ENCODE data around the gene IQGAP1. TPM values are rescaled to one million over a fixed set of nuclear protein-coding genes. Genes with fewer than 3 reads are reported as not detected.

Gene IQGAP1
- polyA plus RNA-seq, 4 donors, result 54.3 to 91.2 (median 69.8) TPM

DNA sequence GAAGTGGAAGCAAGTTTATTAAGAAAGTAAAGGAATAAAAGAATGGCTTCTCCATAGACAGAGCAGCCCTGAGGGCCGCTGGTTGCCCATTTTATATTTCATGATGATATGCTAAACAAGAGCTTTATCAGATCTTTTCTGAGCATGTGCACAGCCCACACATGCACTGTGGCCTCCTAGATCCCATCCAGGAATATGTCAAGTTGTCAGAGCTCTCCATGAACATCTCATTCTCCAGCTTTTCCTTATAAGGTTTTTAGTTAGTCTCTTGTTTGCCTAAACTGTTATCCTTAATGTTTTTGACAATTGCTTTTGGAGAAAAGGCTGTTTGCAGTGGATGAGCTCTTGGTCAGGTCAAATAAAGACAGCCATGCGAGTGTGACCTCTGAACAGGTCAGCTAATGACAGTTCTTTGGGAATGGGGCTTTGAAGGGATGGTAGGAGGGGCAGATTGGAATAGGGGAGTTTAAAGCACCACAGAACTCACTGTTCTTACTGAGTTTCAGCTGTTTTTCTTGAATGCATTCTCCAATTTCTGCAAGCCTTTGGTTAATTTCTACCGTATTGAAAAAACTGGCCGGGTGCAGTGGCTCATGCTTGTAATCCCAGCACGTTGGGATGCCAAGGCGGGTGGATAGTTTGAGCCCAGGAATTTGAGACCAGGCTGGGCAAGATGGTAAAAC lies 72.2 kb downstream of the IQGAP1 start:
- DNase-seq (no peak), FAIRE-seq (no peak)
- no peak overlapping the region for H3K4me3 ChIP-seq (ENCODE audit: low read depth in 1 of 3, low read length in 3 of 3)
- no peak overlapping the region for H3K27ac ChIP-seq (ENCODE audit: low read depth in 1 of 3, low read length in 2 of 3)
- no peaks in the 10 kb centered on the region for H3K9me3 ChIP-seq (ENCODE audit: control insufficient read depth in 2 of 2, insufficient read depth in 1 of 2, low read depth in 1 of 2, low read length in 1 of 2)
- H3K36me3 ChIP-seq (ENCODE audit: control insufficient read depth in 3 of 3, insufficient read depth in 2 of 3, low read depth in 1 of 3, low read length in 3 of 3), result peaks cover 8 to 24% (median 18%) of the 10 kb centered on the region in 3 donors
- peaks cover 0 to 6% (median 0%) of the 10 kb centered on the region in 3 donors for H3K4me1 ChIP-seq (ENCODE audit: control insufficient read depth in 3 of 3, insufficient read depth in 2 of 3, low read depth in 1 of 3, low read length in 2 of 3)
- no peaks in the 10 kb centered on the region for H3K27me3 ChIP-seq (ENCODE audit: control insufficient read depth in 3 of 3, insufficient read depth in 3 of 3, low read length in 3 of 3)
- 94 to 95% (median 94%) methylated on average over 6 of the region's 6 CpGs for WGBS, 3 donors

DNA sequence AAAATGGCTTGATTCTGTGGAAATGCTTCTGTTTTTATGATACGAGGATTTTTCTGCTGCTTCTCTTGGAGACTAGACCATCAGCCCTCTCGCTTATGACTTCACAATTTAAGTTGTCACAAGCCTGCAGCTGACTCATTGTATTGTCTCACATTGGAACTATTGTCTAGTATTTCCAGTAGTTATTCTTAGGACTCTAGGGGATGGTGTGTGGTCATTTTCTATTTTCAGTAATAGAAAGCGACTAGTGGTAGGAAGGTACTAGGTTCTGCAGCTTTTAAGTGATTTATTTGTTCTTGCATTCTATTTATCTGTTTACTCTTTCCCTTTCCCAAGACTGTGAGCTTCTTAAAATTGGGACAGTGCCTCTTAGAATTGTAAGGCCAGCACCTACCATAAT lies 75.3 kb downstream of the IQGAP1 start:
- H3K36me3 ChIP-seq (ENCODE audit: control insufficient read depth in 3 of 3, insufficient read depth in 2 of 3, low read depth in 1 of 3, low read length in 3 of 3), result peaks cover 9 to 21% (median 20%) of the 10 kb centered on the region in 3 donors
- peaks cover 0 to 6% (median 0%) of the 10 kb centered on the region in 3 donors for H3K4me1 ChIP-seq (ENCODE audit: control insufficient read depth in 3 of 3, insufficient read depth in 2 of 3, low read depth in 1 of 3, low read length in 2 of 3)
- no peak overlapping the region for H3K27ac ChIP-seq (ENCODE audit: low read depth in 1 of 3, low read length in 2 of 3)
- FAIRE-seq (no peak), DNase-seq (no peak)
- 81 to 94% (median 89%) methylated on average over 3 of the region's 3 CpGs for WGBS, 3 donors
- H3K4me3 ChIP-seq (ENCODE audit: low read depth in 1 of 3, low read length in 3 of 3), result no peak overlapping the region
- H3K27me3 ChIP-seq (ENCODE audit: control insufficient read depth in 3 of 3, insufficient read depth in 3 of 3, low read length in 3 of 3), result no peaks in the 10 kb centered on the region
- H3K9me3 ChIP-seq (ENCODE audit: control insufficient read depth in 2 of 2, insufficient read depth in 1 of 2, low read depth in 1 of 2, low read length in 1 of 2), result no peaks in the 10 kb centered on the region

DNA sequence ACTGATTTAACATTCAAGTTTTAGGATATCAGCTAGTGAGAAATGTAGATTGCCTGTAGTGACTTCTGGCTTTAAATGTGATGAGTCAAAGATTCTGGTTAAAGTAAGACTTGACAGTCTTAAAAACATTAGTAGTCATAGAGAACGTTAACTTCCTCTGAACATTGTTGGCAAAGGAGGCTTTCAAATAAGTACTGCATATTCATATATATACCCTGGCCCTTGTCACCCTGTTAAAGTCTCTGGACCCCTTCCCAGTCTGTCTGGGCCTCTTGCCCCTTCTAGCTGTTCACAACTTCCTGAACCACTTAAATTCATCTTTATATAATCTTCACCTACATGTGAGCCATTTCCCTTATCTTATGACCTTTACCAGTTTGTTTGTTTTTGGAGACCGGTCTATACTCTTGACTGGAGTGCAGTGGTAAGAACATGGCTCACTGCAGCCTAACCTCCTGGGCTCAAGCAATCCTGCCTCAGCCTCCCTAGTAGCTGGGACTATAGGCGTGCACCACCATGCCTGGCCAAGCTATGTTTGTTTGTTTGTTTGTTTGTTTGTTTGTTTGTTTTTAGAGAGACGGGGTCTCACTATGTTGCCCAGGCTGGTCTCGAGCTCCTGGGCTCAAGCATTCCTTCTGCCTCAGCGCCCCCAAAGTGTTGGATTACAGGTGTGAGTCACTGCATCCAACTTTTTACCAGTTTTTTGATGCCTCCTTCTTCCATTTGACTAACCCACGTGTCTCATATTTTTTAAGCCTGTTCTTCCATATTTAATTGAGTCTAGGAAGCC lies 77.3 kb downstream of the IQGAP1 start:
- Histone ChIP-seq H3K27me3 (ENCODE audit: control insufficient read depth in 3 of 3, insufficient read depth in 3 of 3, low read length in 3 of 3) (no peaks in the 10 kb centered on the region), H3K9me3 (ENCODE audit: control insufficient read depth in 2 of 2, insufficient read depth in 1 of 2, low read depth in 1 of 2, low read length in 1 of 2) (no peaks in the 10 kb centered on the region), H3K4me3 (ENCODE audit: low read depth in 1 of 3, low read length in 3 of 3) (no peak overlapping the region), H3K36me3 (ENCODE audit: control insufficient read depth in 3 of 3, insufficient read depth in 2 of 3, low read depth in 1 of 3, low read length in 3 of 3) (peaks cover 9 to 21% (median 18%) of the 10 kb centered on the region in 3 donors), H3K4me1 (ENCODE audit: control insufficient read depth in 3 of 3, insufficient read depth in 2 of 3, low read depth in 1 of 3, low read length in 2 of 3) (peaks cover 0 to 3% (median 3%) of the 10 kb centered on the region in 3 donors), H3K27ac (ENCODE audit: low read depth in 1 of 3, low read length in 2 of 3) (no peak overlapping the region)
- FAIRE-seq, result no peak
- DNase-seq, result no peak
- 77 to 79% (median 78%) methylated on average over 7 of the region's 7 CpGs for WGBS, 3 donors

DNA sequence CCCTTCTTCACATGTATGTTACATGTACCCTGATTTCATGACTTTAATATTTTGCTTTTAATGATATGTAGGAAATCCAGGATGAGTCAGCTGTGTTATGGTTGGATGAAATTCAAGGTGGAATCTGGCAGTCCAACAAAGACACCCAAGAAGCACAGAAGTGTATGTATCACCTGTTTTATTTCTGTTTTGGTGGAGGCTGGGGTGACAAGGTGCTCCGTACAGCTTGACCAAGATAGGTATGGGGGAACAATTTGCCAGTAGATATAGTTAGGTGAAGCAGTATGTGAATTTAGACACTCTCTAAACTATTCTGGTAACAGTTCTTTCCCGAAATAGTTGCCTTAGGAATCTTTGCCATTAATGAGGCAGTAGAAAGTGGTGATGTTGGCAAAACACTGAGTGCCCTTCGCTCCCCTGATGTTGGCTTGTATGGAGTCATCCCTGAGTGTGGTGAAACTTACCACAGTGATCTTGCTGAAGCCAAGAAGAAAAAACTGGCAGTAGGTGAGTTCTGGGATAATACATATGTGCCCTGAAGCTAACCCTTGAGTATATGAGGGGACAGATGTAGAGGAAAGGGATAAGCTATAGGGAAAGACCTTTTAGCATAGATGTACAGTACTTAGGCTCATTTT lies 78.0 kb downstream of the IQGAP1 start:
- Histone ChIP-seq H3K36me3 (ENCODE audit: control insufficient read depth in 3 of 3, insufficient read depth in 2 of 3, low read depth in 1 of 3, low read length in 3 of 3) (peaks cover 9 to 21% (median 21%) of the 10 kb centered on the region in 3 donors), H3K4me3 (ENCODE audit: low read depth in 1 of 3, low read length in 3 of 3) (no peak overlapping the region)
- no peak for FAIRE-seq

DNA sequence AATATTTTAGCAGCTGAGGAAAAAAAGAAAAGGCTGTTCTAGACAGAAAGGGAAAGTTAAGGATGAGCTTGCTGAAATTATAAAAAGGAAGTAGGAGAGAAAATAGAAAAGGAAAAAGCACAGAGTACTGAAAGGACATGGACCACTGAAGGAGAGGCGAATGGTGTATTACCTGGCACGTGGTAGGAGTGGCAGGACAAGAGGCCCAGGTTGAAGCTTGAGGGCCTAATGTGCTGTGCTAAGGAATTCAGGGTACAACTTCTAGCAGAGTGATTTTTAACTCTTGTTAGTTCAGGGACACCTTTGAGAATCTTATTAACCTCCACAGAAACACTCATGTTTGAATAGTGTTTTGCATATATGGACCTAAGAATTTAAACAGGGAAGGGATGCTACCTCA lies 81.7 kb downstream of the IQGAP1 start:
- H3K4me1 ChIP-seq (ENCODE audit: control insufficient read depth in 3 of 3, insufficient read depth in 2 of 3, low read depth in 1 of 3, low read length in 2 of 3), result peaks cover 0 to 3% (median 0%) of the 10 kb centered on the region in 3 donors
- DNase-seq (peak in 1 of 2 donors; percentile 41), FAIRE-seq (no peak)
- no peaks in the 10 kb centered on the region for H3K27me3 ChIP-seq (ENCODE audit: control insufficient read depth in 3 of 3, insufficient read depth in 3 of 3, low read length in 3 of 3)
- WGBS, 3 donors, result 60 to 83% (median 68%) methylated on average over 2 of the region's 2 CpGs
- H3K4me3 ChIP-seq (ENCODE audit: low read depth in 1 of 3, low read length in 3 of 3), result no peak overlapping the region
- H3K9me3 ChIP-seq (ENCODE audit: control insufficient read depth in 2 of 2, insufficient read depth in 1 of 2, low read depth in 1 of 2, low read length in 1 of 2), result no peaks in the 10 kb centered on the region
- no peak overlapping the region for H3K27ac ChIP-seq (ENCODE audit: low read depth in 1 of 3, low read length in 2 of 3)
- peaks cover 18 to 36% (median 24%) of the 10 kb centered on the region in 3 donors for H3K36me3 ChIP-seq (ENCODE audit: control insufficient read depth in 3 of 3, insufficient read depth in 2 of 3, low read depth in 1 of 3, low read length in 3 of 3)

More for the DNA sequence above, 78.0 kb downstream of the IQGAP1 start:
- Histone ChIP-seq H3K27me3 (ENCODE audit: control insufficient read depth in 3 of 3, insufficient read depth in 3 of 3, low read length in 3 of 3) (no peaks in the 10 kb centered on the region), H3K9me3 (ENCODE audit: control insufficient read depth in 2 of 2, insufficient read depth in 1 of 2, low read depth in 1 of 2, low read length in 1 of 2) (no peaks in the 10 kb centered on the region), H3K4me1 (ENCODE audit: control insufficient read depth in 3 of 3, insufficient read depth in 2 of 3, low read depth in 1 of 3, low read length in 2 of 3) (peaks cover 0 to 3% (median 3%) of the 10 kb centered on the region in 3 donors), H3K27ac (ENCODE audit: low read depth in 1 of 3, low read length in 2 of 3) (no peak overlapping the region)
- no peak for DNase-seq
- 80 to 93% (median 80%) methylated on average over 3 of the region's 3 CpGs for WGBS, 3 donors

DNA sequence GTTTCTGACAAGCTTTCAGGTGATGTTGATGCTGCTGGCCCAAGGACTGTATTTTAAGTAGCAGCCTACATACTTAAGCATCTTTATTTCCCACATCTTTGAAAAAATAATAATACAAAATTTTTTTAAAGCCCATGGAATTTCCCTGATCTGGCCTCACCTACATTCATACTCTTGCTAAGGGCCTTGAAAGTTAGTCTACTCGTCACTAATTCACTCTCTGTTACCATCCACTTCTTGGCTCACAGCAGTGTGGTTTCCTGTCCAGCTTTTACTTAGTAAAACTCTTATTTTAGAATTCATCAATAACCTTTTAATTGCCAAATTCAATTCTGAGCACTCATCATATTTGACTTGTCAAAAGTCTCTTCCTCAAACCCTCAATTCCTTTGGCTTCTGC lies 82.4 kb downstream of the IQGAP1 start:
- Histone ChIP-seq H3K4me3 (ENCODE audit: low read depth in 1 of 3, low read length in 3 of 3) (no peak overlapping the region), H3K36me3 (ENCODE audit: control insufficient read depth in 3 of 3, insufficient read depth in 2 of 3, low read depth in 1 of 3, low read length in 3 of 3) (peaks cover 20 to 40% (median 27%) of the 10 kb centered on the region in 3 donors), H3K27me3 (ENCODE audit: control insufficient read depth in 3 of 3, insufficient read depth in 3 of 3, low read length in 3 of 3) (no peaks in the 10 kb centered on the region), H3K27ac (ENCODE audit: low read depth in 1 of 3, low read length in 2 of 3) (no peak overlapping the region), H3K4me1 (ENCODE audit: control insufficient read depth in 3 of 3, insufficient read depth in 2 of 3, low read depth in 1 of 3, low read length in 2 of 3) (peaks cover 0 to 3% (median 0%) of the 10 kb centered on the region in 3 donors), H3K9me3 (ENCODE audit: control insufficient read depth in 2 of 2, insufficient read depth in 1 of 2, low read depth in 1 of 2, low read length in 1 of 2) (no peaks in the 10 kb centered on the region)
- FAIRE-seq, result no peak
- DNase-seq, result no peak
- WGBS, 3 donors, result 41 to 88% (median 62%) methylated on average over 1 of the region's 1 CpG

DNA sequence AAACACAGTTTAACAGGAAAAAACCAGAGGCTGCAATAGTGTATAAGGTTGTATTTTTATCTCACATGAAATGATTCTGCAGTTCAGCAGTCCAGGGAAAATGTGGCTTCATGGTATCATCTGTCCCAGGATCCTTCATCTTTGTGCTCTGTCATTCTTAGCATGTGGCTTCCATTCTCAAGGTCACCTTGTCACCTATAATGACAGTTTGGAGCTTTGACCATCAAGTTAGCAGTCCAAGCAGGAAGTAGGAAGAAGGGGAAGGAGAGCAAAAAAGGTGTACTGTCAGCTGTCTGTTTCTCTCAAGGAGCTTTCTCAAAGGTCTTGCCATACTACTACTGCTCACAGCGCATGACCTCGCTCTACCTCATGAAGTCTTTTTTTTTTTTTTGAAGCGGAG lies 83.1 kb downstream of the IQGAP1 start:
- Histone ChIP-seq H3K9me3 (ENCODE audit: control insufficient read depth in 2 of 2, insufficient read depth in 1 of 2, low read depth in 1 of 2, low read length in 1 of 2) (no peaks in the 10 kb centered on the region), H3K4me1 (ENCODE audit: control insufficient read depth in 3 of 3, insufficient read depth in 2 of 3, low read depth in 1 of 3, low read length in 2 of 3) (peaks cover 0 to 3% (median 0%) of the 10 kb centered on the region in 3 donors), H3K27me3 (ENCODE audit: control insufficient read depth in 3 of 3, insufficient read depth in 3 of 3, low read length in 3 of 3) (no peaks in the 10 kb centered on the region), H3K27ac (ENCODE audit: low read depth in 1 of 3, low read length in 2 of 3) (no peak overlapping the region), H3K36me3 (ENCODE audit: control insufficient read depth in 3 of 3, insufficient read depth in 2 of 3, low read depth in 1 of 3, low read length in 3 of 3) (peaks cover 22 to 42% (median 22%) of the 10 kb centered on the region in 3 donors), H3K4me3 (ENCODE audit: low read depth in 1 of 3, low read length in 3 of 3) (no peak overlapping the region)
- WGBS, 3 donors, result 95 to 100% (median 98%) methylated on average over 3 of the region's 3 CpGs
- DNase-seq (peak in 1 of 2 donors; percentile 4), FAIRE-seq (no peak)

DNA sequence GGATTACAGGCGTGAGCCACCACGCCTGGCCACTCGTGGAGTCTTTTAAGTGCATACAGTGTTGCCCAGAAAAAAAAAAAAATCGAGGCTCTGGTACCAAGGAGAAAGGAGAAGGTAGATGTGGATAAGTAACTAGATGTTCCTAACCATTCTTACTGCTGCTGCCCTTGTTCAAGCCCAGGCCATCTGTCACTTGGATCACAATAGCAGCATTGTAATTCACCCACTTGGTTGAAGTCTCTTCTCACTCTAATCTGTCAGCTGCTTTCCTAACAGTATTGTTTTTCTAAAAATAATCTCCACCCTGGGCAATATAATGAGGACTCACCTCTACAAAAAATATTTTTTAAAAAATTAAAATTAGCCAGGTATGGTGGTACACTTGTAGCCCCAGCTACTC lies 83.7 kb downstream of the IQGAP1 start:
- FAIRE-seq, result no peak
- Histone ChIP-seq H3K36me3 (ENCODE audit: control insufficient read depth in 3 of 3, insufficient read depth in 2 of 3, low read depth in 1 of 3, low read length in 3 of 3) (peaks cover 24 to 40% (median 25%) of the 10 kb centered on the region in 3 donors), H3K9me3 (ENCODE audit: control insufficient read depth in 2 of 2, insufficient read depth in 1 of 2, low read depth in 1 of 2, low read length in 1 of 2) (no peaks in the 10 kb centered on the region), H3K27me3 (ENCODE audit: control insufficient read depth in 3 of 3, insufficient read depth in 3 of 3, low read length in 3 of 3) (no peaks in the 10 kb centered on the region), H3K4me3 (ENCODE audit: low read depth in 1 of 3, low read length in 3 of 3) (no peak overlapping the region), H3K27ac (ENCODE audit: low read depth in 1 of 3, low read length in 2 of 3) (no peak overlapping the region), H3K4me1 (ENCODE audit: control insufficient read depth in 3 of 3, insufficient read depth in 2 of 3, low read depth in 1 of 3, low read length in 2 of 3) (peaks cover 0 to 3% (median 0%) of the 10 kb centered on the region in 3 donors)
- DNase-seq, result no peak
- WGBS, 3 donors, result 78 to 93% (median 81%) methylated on average over 4 of the region's 4 CpGs
